Aorta (tissue), 5 donors: ENCODE data around the gene PLGRKT. TPM values are rescaled to one million over a fixed set of nuclear protein-coding genes. Genes with fewer than 3 reads are reported as not detected.
"Not testable (repeated sequence)": the region's sequence is repeated elsewhere in the genome, so short reads cannot be mapped to it uniquely, and the experiment has no call there.

ENCODE experiments used
- ATAC-seq: fragments of 200-7000 bp; cut with Tn5 transposase; one replicate; pipeline ENCODE4 v1.9.1; 2022; ENCODE audit warnings: moderate library complexity; ENCODE audit not compliant: low FRiP score
- DNase-seq, 2 donors: peaks; one replicate each; pipeline ENCODE4 v3.0.0-alpha.2; 2020
- H3K27ac ChIP-seq, 2 donors: one replicate each; pipeline ENCODE4 v1.5.1; 2013; ENCODE audit warnings: low read length in 2 of 2, mild to moderate bottlenecking in 2 of 2, moderate library complexity in 2 of 2, control low read depth in 1 of 2, inconsistent platforms in 1 of 2, low read depth in 1 of 2
- H3K27me3 ChIP-seq, 2 donors: one replicate each; pipeline ENCODE4 v1.6.1; 2013; ENCODE audit warnings: control low read depth in 1 of 2, low read length in 1 of 2, mild to moderate bottlenecking in 1 of 2, moderate library complexity in 1 of 2; ENCODE audit not compliant: insufficient read depth in 2 of 2, control insufficient read depth in 1 of 2
- H3K36me3 ChIP-seq, 2 donors: one replicate each; pipeline ENCODE4 v1.6.1; 2013; ENCODE audit warnings: control low read depth in 1 of 2, low read length in 1 of 2, mild to moderate bottlenecking in 1 of 2; ENCODE audit not compliant: insufficient read depth in 2 of 2, control insufficient read depth in 1 of 2
- H3K4me1 ChIP-seq, 2 donors: one replicate each; pipeline ENCODE4 v1.6.1; 2013; ENCODE audit warnings: low read length in 2 of 2, control low read depth in 1 of 2, mild to moderate bottlenecking in 1 of 2, moderate library complexity in 1 of 2; ENCODE audit not compliant: insufficient read depth in 2 of 2, control insufficient read depth in 1 of 2
- H3K4me3 ChIP-seq, 2 donors: one replicate each; pipeline ENCODE4 v1.5.1; 2013; ENCODE audit warnings: low read length in 2 of 2, control low read depth in 1 of 2, mild to moderate bottlenecking in 1 of 2
- H3K9me3 ChIP-seq: one replicate; pipeline ENCODE4 v1.6.1; 2013; ENCODE audit warnings: mild to moderate bottlenecking, low read length; ENCODE audit not compliant: control insufficient read depth
- WGBS, 2 donors: extraction: QIAGEN DNeasy Blood & Tissue Kit; methylation state at CpG; one replicate each; pipeline ENCODE4 v1.1.7; 2013; 5-methylcytosine and 5-hydroxymethylcytosine counted together
- intact Hi-C, 2 donors: fragments of 100-400 bp; cut with DNase I; formaldehyde crosslinking; loops; one replicate each; pipeline versions ENCODE4 v1.14.2 to v1.15.0; 2022
- polyA plus RNA-seq, 2 donors: library from polyadenylated mRNA; stranded (reverse); fragments of 200-250 nt; gene quantifications; one replicate each; pipeline ENCODE4 v1.2.3, GENCODE V29; 2013
- total RNA-seq, 2 donors: library from RNA; stranded (reverse); fragmentation: NEBNext Ultra II Directional; extraction: Animal tissue kit (Norgen Biotek cat#: 25700); gene quantifications; one replicate each; pipeline ENCODE4 v1.2.1, GENCODE V29; 2021
- donor health status: healthy with polysubstance abuse.
- donor health status: Bipolar disorder and iron deficiency.
- donor health status: DM: no; HTN: no; CAD: no.
- donor health status: DM: no; HTN: no; CAD: no.
- donor health status: DM: yes; HTN: yes; CAD: no.

The PLGRKT gene
- total and polyA plus RNA-seq, 4 donors: 8.8 to 31.7 (median 11.6) TPM

- no peaks in the 10 kb centered on the region for H3K4me1 ChIP-seq
- 82 to 86% methylated on average over 3 of the region's 3 CpGs for WGBS, 2 donors
- DNase-seq: no peak
- H3K27ac ChIP-seq: no peak overlapping the region
- intact Hi-C loops: no loop called here
- ATAC-seq: no peak
- H3K4me3 ChIP-seq: no peak overlapping the region
- no peaks in the 10 kb centered on the region for H3K27me3 ChIP-seq
- H3K9me3 ChIP-seq: peaks cover 2% of the 10 kb centered on the region
- no peaks in the 10 kb centered on the region for H3K36me3 ChIP-seq
These were observed 42.4 kb upstream of the PLGRKT start for GRCh38 chr9:5479994-5480694.

- H3K27ac ChIP-seq: no peak overlapping the region
- H3K9me3 ChIP-seq: no peaks in the 10 kb centered on the region
- no peak overlapping the region for H3K4me3 ChIP-seq
- no peaks in the 10 kb centered on the region for H3K27me3 ChIP-seq
- no peaks in the 10 kb centered on the region for H3K36me3 ChIP-seq
- WGBS, 2 donors: 78 to 84% methylated on average over 2 of the region's 2 CpGs
- intact Hi-C loops: no loop called here
- DNase-seq (no peak), ATAC-seq (no peak)
- no peaks in the 10 kb centered on the region for H3K4me1 ChIP-seq
These were observed 40.5 kb upstream of the PLGRKT start for GRCh38 chr9:5478206-5478605.

- H3K27ac ChIP-seq, ATAC-seq, DNase-seq, intact Hi-C loops, H3K9me3 ChIP-seq, H3K36me3 ChIP-seq, H3K27me3 ChIP-seq, H3K4me3 ChIP-seq, H3K4me1 ChIP-seq: not testable (repeated sequence)
- whole genome bisulfite sequencing, 2 donors: 95 to 97% methylated on average over 2 of the region's 2 CpGs
These were observed 37.9 kb upstream of the PLGRKT start for GRCh38 chr9:5475611-5476010.

- no peak overlapping the region for H3K4me3 ChIP-seq
- H3K9me3 ChIP-seq: no peaks in the 10 kb centered on the region
- WGBS, 2 donors: 87 to 88% methylated on average over 3 of the region's 3 CpGs
- H3K4me1 ChIP-seq: peaks cover 0 to 2% of the 10 kb centered on the region in 2 donors
- H3K27me3 ChIP-seq: no peaks in the 10 kb centered on the region
- H3K27ac ChIP-seq: no peak overlapping the region
- intact Hi-C loops: no loop called here
- ATAC-seq (no peak), DNase-seq (no peak)
- no peaks in the 10 kb centered on the region for H3K36me3 ChIP-seq
These were observed 33.1 kb upstream of the PLGRKT start for GRCh38 chr9:5470816-5471215.

GRCh38 chr9:5470122-5470521, 32.4 kb upstream of the PLGRKT start:
- intact Hi-C loops: no loop called here
- Histone ChIP-seq H3K27ac (no peak overlapping the region), H3K36me3 (no peaks in the 10 kb centered on the region), H3K27me3 (no peaks in the 10 kb centered on the region), H3K4me3 (no peak overlapping the region), H3K9me3 (no peaks in the 10 kb centered on the region), H3K4me1 (peaks cover 0 to 2% of the 10 kb centered on the region in 2 donors)
- no peak for DNase-seq
- no peak for ATAC-seq
- WGBS, 2 donors: 50 to 64% methylated on average over 1 of the region's 1 CpG

GRCh38 chr9:5468850-5469249, 31.1 kb upstream of the PLGRKT start:
- intact Hi-C loops: no loop called here
- Histone ChIP-seq H3K27me3 (no peaks in the 10 kb centered on the region), H3K4me3 (no peak overlapping the region), H3K9me3 (no peaks in the 10 kb centered on the region), H3K27ac (no peak overlapping the region), H3K36me3 (no peaks in the 10 kb centered on the region), H3K4me1 (peaks cover 0 to 2% of the 10 kb centered on the region in 2 donors)
- ATAC-seq: no peak
- DNase-seq: no peak
- whole genome bisulfite sequencing, 2 donors: 36 to 41% methylated on average over 5 of the region's 5 CpGs

- H3K36me3 ChIP-seq: no peaks in the 10 kb centered on the region
These were observed 29.0 kb upstream of the PLGRKT start for GRCh38 chr9:5466766-5467165.

GRCh38 chr9:5466005-5466404, 28.3 kb upstream of the PLGRKT start:
- WGBS, 2 donors: 59 to 64% methylated on average over 1 of the region's 1 CpG
- DNase-seq (no peak), ATAC-seq (no peak)
- Histone ChIP-seq H3K27ac (no peak overlapping the region), H3K9me3 (no peaks in the 10 kb centered on the region), H3K4me1 (peaks cover 0 to 2% of the 10 kb centered on the region in 2 donors), H3K27me3 (no peaks in the 10 kb centered on the region), H3K36me3 (no peaks in the 10 kb centered on the region), H3K4me3 (no peak overlapping the region)
- intact Hi-C loops: no loop called here

More at GRCh38 chr9:5466766-5467165, 29.0 kb upstream of the PLGRKT start:
- Histone ChIP-seq H3K27me3 (no peaks in the 10 kb centered on the region), H3K9me3 (no peaks in the 10 kb centered on the region), H3K27ac (no peak overlapping the region), H3K4me1 (peaks cover 0 to 2% of the 10 kb centered on the region in 2 donors), H3K4me3 (no peak overlapping the region)
- intact Hi-C loops: no loop called here
- WGBS, 2 donors: 73 to 79% methylated on average over 2 of the region's 2 CpGs
- ATAC-seq (no peak), DNase-seq (no peak)

GRCh38 chr9:5464831-5465330, 27.2 kb upstream of the PLGRKT start:
- H3K4me1 ChIP-seq, H3K4me3 ChIP-seq, H3K27me3 ChIP-seq, H3K9me3 ChIP-seq, DNase-seq, H3K27ac ChIP-seq, H3K36me3 ChIP-seq, intact Hi-C loops, ATAC-seq: not testable (repeated sequence)
- WGBS, 2 donors: 86 to 93% methylated on average over 3 to 4 of the region's 4 CpGs
